ENCODE measurements around the gene GMPS.
"Not testable (repeated sequence)": the region's sequence is repeated elsewhere in the genome, so short reads cannot be mapped to it uniquely, and the experiment has no call there.

GMPS gene

GRCh38 chr3:155872904-155873646 lies 2.6 kb downstream of the GMPS start:
- DNase-seq, result no peak

GRCh38 chr3:155876037-155876436 lies 5.6 kb downstream of the GMPS start:
- no peak for DNase-seq

GRCh38 chr3:155876503-155876902 lies 6.1 kb downstream of the GMPS start:
- no peak for DNase-seq

GRCh38 chr3:155880286-155880685 lies 9.8 kb downstream of the GMPS start:
- no peak for DNase-seq

- DNase-seq, result no peak
These were observed 13.8 kb downstream of the GMPS start for GRCh38 chr3:155884292-155884691.

GRCh38 chr3:155885292-155885691 lies 14.8 kb downstream of the GMPS start:
- DNase-seq, result no peak

- DNase-seq, result not testable (repeated sequence)
These were observed 15.9 kb downstream of the GMPS start for GRCh38 chr3:155886348-155886747.

- no peak for DNase-seq
These were observed 16.5 kb downstream of the GMPS start for GRCh38 chr3:155886915-155887314.

GRCh38 chr3:155889212-155889611 lies 18.8 kb downstream of the GMPS start:
- no peak for DNase-seq

- no peak for DNase-seq
These were observed 19.5 kb downstream of the GMPS start for GRCh38 chr3:155889952-155890351.

- DNase-seq, result no peak
These were observed 20.3 kb downstream of the GMPS start for GRCh38 chr3:155890671-155891190.

- DNase-seq, result no peak
These were observed 20.9 kb downstream of the GMPS start for GRCh38 chr3:155891321-155891720.

- DNase-seq, result no peak
These were observed 25.0 kb downstream of the GMPS start for GRCh38 chr3:155895379-155895900.

- no peak for DNase-seq
These were observed 36.5 kb downstream of the GMPS start for GRCh38 chr3:155906900-155907299.

- DNase-seq, result no peak
These were observed 37.6 kb downstream of the GMPS start for GRCh38 chr3:155908086-155908485.

GRCh38 chr3:155908605-155909004 lies 38.2 kb downstream of the GMPS start:
- DNase-seq, result no peak

GRCh38 chr3:155912090-155912489 lies 41.6 kb downstream of the GMPS start:
- no peak for DNase-seq

GRCh38 chr3:155912579-155913190 lies 42.2 kb downstream of the GMPS start:
- no peak for DNase-seq

GRCh38 chr3:155917781-155918180 lies 47.3 kb downstream of the GMPS start:
- DNase-seq, result no peak

GRCh38 chr3:155919728-155920127 lies 49.3 kb downstream of the GMPS start:
- no peak for DNase-seq

GRCh38 chr3:155921486-155921885 lies 51.0 kb downstream of the GMPS start:
- DNase-seq, result no peak

- DNase-seq, result no peak
These were observed 63.8 kb downstream of the GMPS start for GRCh38 chr3:155934230-155934629.

- DNase-seq, result no peak
These were observed 68.0 kb downstream of the GMPS start for GRCh38 chr3:155938409-155938808.

GRCh38 chr3:155941354-155941753 lies 70.9 kb downstream of the GMPS start:
- no peak for DNase-seq

All from NCI-H2107 (cell line).